HL-60 (cell line): Measurements from ENCODE around the gene CAMSAP1.

ENCODE experiments used
- DNase-seq, 2 experiments: peaks; one replicate each; pipeline ENCODE4 v3.0.0-alpha.2; 2010 to 2020; ENCODE audit warnings: low read depth in 1 of 2, low spot score in 1 of 2
- H3K27ac ChIP-seq: fragments of 250-450 bp; sonication (Bioruptor Pico); replicated peaks from 2 replicates; pipeline ENCODE4 v1.5.1; 2020; ENCODE audit warnings: mild to moderate bottlenecking, moderate library complexity
- H3K27me3 ChIP-seq: fragments of 250-450 bp; sonication (Bioruptor Pico); 2 replicates; pipeline ENCODE4 v1.5.1; 2021; ENCODE audit warnings: mild to moderate bottlenecking, moderate library complexity; ENCODE audit not compliant: insufficient read depth, poor library complexity, severe bottlenecking
- H3K4me3 ChIP-seq: replicated peaks from 2 replicates; pipeline ENCODE4 v1.5.1; 2011; ENCODE audit warnings: mild to moderate bottlenecking, control low read depth, low read length; ENCODE audit not compliant: insufficient read depth
- GABPA ChIP-seq: IDR thresholded peaks from 2 replicates; pipeline ENCODE4 v1.6.1; 2012; ENCODE audit warnings: low read depth
- POLR2AphosphoS5 ChIP-seq: IDR thresholded peaks from 2 replicates; pipeline ENCODE4 v1.6.1; 2012; ENCODE audit warnings: low read depth
- SPI1 ChIP-seq: IDR thresholded peaks from 2 replicates; pipeline ENCODE4 v1.6.1; 2012; ENCODE audit warnings: low read depth, mild to moderate bottlenecking, borderline replicate concordance
- TF ChIP-seq, protein P1 (sequence below): IDR thresholded peaks from 2 replicates; pipeline ENCODE4 v1.6.1; 2012; ENCODE audit warnings: low read depth; ENCODE audit not compliant: insufficient replicate concordance
- TF ChIP-seq, protein P2 (sequence below): IDR thresholded peaks from one replicate; pipeline ENCODE4 v1.5.1; 2011; ENCODE audit warnings: low read length, control low read depth, inconsistent platforms; ENCODE audit not compliant: insufficient read depth

The CAMSAP1 gene

DNA sequence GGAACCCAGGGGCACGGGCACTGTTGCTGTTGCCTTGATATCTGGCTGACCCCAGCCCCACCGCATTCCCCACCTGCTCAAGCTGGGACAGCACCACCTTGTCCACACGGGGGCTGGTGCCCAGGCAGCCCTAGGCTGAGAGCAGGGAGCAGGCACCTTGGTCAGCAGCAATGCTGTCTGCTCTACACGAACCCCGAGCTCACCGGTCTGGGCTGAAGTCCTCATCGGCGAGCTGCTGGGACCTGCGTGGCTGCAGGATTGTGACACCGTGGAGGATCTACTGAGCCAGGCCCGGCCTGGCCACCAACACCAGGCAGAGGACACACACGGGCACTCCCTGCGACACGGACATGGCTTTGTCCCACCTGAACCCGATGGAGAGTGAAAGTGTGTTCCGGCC is 127.3 kb downstream of the CAMSAP1 start:
- TF ChIP-seq, protein P1, sequence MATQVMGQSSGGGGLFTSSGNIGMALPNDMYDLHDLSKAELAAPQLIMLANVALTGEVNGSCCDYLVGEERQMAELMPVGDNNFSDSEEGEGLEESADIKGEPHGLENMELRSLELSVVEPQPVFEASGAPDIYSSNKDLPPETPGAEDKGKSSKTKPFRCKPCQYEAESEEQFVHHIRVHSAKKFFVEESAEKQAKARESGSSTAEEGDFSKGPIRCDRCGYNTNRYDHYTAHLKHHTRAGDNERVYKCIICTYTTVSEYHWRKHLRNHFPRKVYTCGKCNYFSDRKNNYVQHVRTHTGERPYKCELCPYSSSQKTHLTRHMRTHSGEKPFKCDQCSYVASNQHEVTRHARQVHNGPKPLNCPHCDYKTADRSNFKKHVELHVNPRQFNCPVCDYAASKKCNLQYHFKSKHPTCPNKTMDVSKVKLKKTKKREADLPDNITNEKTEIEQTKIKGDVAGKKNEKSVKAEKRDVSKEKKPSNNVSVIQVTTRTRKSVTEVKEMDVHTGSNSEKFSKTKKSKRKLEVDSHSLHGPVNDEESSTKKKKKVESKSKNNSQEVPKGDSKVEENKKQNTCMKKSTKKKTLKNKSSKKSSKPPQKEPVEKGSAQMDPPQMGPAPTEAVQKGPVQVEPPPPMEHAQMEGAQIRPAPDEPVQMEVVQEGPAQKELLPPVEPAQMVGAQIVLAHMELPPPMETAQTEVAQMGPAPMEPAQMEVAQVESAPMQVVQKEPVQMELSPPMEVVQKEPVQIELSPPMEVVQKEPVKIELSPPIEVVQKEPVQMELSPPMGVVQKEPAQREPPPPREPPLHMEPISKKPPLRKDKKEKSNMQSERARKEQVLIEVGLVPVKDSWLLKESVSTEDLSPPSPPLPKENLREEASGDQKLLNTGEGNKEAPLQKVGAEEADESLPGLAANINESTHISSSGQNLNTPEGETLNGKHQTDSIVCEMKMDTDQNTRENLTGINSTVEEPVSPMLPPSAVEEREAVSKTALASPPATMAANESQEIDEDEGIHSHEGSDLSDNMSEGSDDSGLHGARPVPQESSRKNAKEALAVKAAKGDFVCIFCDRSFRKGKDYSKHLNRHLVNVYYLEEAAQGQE: no peak
- TF ChIP-seq, protein P2, sequence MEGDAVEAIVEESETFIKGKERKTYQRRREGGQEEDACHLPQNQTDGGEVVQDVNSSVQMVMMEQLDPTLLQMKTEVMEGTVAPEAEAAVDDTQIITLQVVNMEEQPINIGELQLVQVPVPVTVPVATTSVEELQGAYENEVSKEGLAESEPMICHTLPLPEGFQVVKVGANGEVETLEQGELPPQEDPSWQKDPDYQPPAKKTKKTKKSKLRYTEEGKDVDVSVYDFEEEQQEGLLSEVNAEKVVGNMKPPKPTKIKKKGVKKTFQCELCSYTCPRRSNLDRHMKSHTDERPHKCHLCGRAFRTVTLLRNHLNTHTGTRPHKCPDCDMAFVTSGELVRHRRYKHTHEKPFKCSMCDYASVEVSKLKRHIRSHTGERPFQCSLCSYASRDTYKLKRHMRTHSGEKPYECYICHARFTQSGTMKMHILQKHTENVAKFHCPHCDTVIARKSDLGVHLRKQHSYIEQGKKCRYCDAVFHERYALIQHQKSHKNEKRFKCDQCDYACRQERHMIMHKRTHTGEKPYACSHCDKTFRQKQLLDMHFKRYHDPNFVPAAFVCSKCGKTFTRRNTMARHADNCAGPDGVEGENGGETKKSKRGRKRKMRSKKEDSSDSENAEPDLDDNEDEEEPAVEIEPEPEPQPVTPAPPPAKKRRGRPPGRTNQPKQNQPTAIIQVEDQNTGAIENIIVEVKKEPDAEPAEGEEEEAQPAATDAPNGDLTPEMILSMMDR: no peak
- TF ChIP-seq SPI1: no peak
- no peak for TF ChIP-seq POLR2AphosphoS5
- no peak for TF ChIP-seq GABPA
- DNase-seq: no peak
- Histone ChIP-seq H3K4me3 (no peak overlapping the region), H3K27me3 (no peaks in the 10 kb centered on the region), H3K27ac (no peak overlapping the region)

DNA sequence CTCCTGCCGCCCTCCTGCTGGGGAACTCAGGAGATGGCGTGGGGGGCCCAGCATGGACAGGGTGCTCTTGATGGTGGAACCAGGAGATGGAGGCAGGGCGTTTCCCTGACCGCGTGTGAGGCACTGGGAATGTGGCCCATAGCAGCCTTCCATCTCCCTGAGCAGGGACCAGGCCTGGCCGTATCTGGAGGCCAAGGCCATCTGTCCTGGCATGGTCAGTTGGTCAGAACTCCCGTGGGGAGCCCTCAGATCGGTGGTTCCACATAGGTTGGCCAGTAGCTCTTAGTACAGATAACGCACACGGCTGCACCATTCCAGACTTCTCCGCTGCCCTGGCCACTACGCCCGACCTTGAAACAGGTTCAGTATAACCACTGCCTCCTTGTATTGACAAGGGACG is 127.8 kb downstream of the CAMSAP1 start:
- TF ChIP-seq, protein P2: no peak
- TF ChIP-seq GABPA (no peak), SPI1 (no peak), POLR2AphosphoS5 (no peak)
- TF ChIP-seq, protein P1: no peak
- H3K27me3 ChIP-seq: no peaks in the 10 kb centered on the region
- DNase-seq: no peak
- H3K4me3 ChIP-seq: no peak overlapping the region
- H3K27ac ChIP-seq: no peak overlapping the region

DNA sequence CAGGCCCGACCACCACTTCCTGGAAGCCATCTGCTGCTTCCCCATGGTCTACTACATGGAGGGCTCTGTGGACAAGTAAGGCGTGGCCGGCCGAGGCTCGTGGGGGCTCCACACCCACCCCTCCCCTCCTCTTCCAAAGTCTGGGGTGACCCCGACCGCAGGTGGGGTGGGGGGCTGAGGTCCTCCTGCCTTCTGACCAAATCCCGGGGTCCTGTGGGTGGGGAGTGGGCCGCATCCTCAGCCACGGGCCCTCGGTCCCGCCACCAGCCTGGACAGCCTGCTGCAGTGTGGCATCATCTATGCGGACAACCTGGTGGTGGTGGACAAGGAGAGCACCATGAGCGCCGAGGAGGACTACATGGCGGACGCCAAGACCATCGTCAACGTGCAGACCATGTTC is 128.9 kb downstream of the CAMSAP1 start:
- Histone ChIP-seq H3K27me3 (no peaks in the 10 kb centered on the region), H3K4me3 (no peak overlapping the region), H3K27ac (no peak overlapping the region)
- TF ChIP-seq, protein P2: no peak
- no peak for TF ChIP-seq GABPA
- TF ChIP-seq, protein P1: no peak
- TF ChIP-seq SPI1: no peak
- no peak for TF ChIP-seq POLR2AphosphoS5
- DNase-seq: no peak
